GM12878 (cell line): ENCODE results near the gene PPP1CC. TPM values are rescaled to one million over a fixed set of nuclear protein-coding genes. Genes with fewer than 3 reads are reported as not detected.

Experiments used
- FOS ChIP-seq: IDR thresholded peaks from 3 replicates; pipeline ENCODE4 v1.6.1; 2011; ENCODE audit warnings: borderline replicate concordance; ENCODE audit not compliant: insufficient read length; ENCODE audit errors: extremely low read depth
- JUND ChIP-seq: IDR thresholded peaks from 2 replicates; pipeline ENCODE4 v1.6.1; 2012; ENCODE audit warnings: low read depth, mild to moderate bottlenecking, low read length, improper control_type of control experiment, moderate library complexity
- KDM1A ChIP-seq: fragments of 200-600 bp; sonication (generic); IDR thresholded peaks from 2 replicates; pipeline ENCODE4 v1.6.1; 2016; ENCODE audit warnings: borderline replicate concordance
- MEF2B ChIP-seq: fragments of 450-650 bp; IDR thresholded peaks from 2 replicates; pipeline ENCODE4 v1.6.1; 2018; ENCODE audit warnings: mild to moderate bottlenecking, moderate library complexity; ENCODE audit not compliant: partially characterized antibody, poor library complexity, severe bottlenecking
- MTA3 ChIP-seq: IDR thresholded peaks from 2 replicates; pipeline ENCODE4 v1.6.1; 2012; ENCODE audit warnings: low read length, inconsistent platforms, borderline replicate concordance
- PML ChIP-seq: IDR thresholded peaks from 2 replicates; pipeline ENCODE4 v1.6.1; 2012; ENCODE audit warnings: low read length, inconsistent platforms
- RB1 ChIP-seq: fragments of 450-650 bp; formaldehyde crosslinking; IDR thresholded peaks from 2 replicates; pipeline ENCODE4 v1.6.1; 2017; ENCODE audit warnings: mild to moderate bottlenecking, borderline replicate concordance
- SMAD1 ChIP-seq: fragments of 450-650 bp; IDR thresholded peaks from 2 replicates; pipeline ENCODE4 v1.6.1; 2018; ENCODE audit warnings: mild to moderate bottlenecking, low read depth; ENCODE audit not compliant: partially characterized antibody
- SMC3 ChIP-seq: IDR thresholded peaks from 2 replicates; pipeline ENCODE4 v1.6.1; 2011; ENCODE audit warnings: low read length, improper control_type of control experiment, borderline replicate concordance
- SREBF2 ChIP-seq: IDR thresholded peaks from 2 replicates; pipeline ENCODE4 v1.6.1; 2012; ENCODE audit warnings: mild to moderate bottlenecking, low read length
- STAT3 ChIP-seq: IDR thresholded peaks from 2 replicates; pipeline ENCODE4 v1.6.1; 2011; ENCODE audit warnings: low read depth, low read length, improper control_type of control experiment
- SUZ12 ChIP-seq: fragments of 200-600 bp; sonication (generic); IDR thresholded peaks from one replicate; pipeline ENCODE4 v1.6.1; 2018; ENCODE audit warnings: antibody characterized with exemption, mild to moderate bottlenecking; ENCODE audit not compliant: unreplicated experiment
- TCF3 ChIP-seq: IDR thresholded peaks from 2 replicates; pipeline ENCODE4 v1.6.1; 2012; ENCODE audit warnings: low read depth, mild to moderate bottlenecking, low read length, borderline replicate concordance; ENCODE audit not compliant: insufficient read depth
- polyA plus RNA-seq, 11 experiments: library from polyadenylated mRNA; depleted of rRNA in 4 of 11; unstranded in 6 of 11; stranded (reverse) in 5 of 11; fragments of >200 nt; fragmentation: Nextera tagmentation in 4 of 11; fragmentation: Illumina TruSeq in 1 of 11; extraction: Ambion mirVana in 4 of 11; extraction: Trizol in 1 of 11; gene quantifications; 1 replicate in 1 of 11; 2 replicates in 10 of 11; pipeline versions ENCODE4 v1.2.1 to v1.2.3, GENCODE V29; 2011 to 2016; ENCODE audit warnings: inconsistent platforms in 2 of 11, missing spikeins in 2 of 11, low read depth in 1 of 11
- total RNA-seq, 4 experiments: library from RNA; depleted of rRNA in 3 of 4; stranded (reverse); fragments of >200 nt in 3 of 4; fragmentation: Illumina TruSeq in 1 of 4; extraction: Trizol in 1 of 4; gene quantifications; 2 replicates each; pipeline versions ENCODE4 v1.2.1 to v1.2.3, GENCODE V29; 2013 to 2021
- TF ChIP-seq, protein P1 (sequence below), 3 experiments: IDR thresholded peaks in 2 of 3; conservative IDR thresholded peaks in 1 of 3; 2 replicates each; pipeline ENCODE4 v1.5.1; 2011; ENCODE audit warnings: low read depth in 3 of 3, low read length in 3 of 3, mild to moderate bottlenecking in 3 of 3, control low read depth in 2 of 3, moderate library complexity in 2 of 3, inconsistent platforms in 1 of 3, mixed read lengths in 1 of 3; ENCODE audit not compliant: control insufficient read depth in 2 of 3, insufficient read depth in 1 of 3; ENCODE audit errors: extremely low read depth in 1 of 3
- TF ChIP-seq, protein P2 (sequence below): fragments of 450-650 bp; conservative IDR thresholded peaks from 2 replicates; pipeline ENCODE4 v1.6.1; 2017; ENCODE audit warnings: mild to moderate bottlenecking, moderate library complexity
- TF ChIP-seq, protein P3 (sequence below): IDR thresholded peaks from 2 replicates; pipeline ENCODE4 v1.6.1; 2012; ENCODE audit warnings: low read depth, low read length, improper control_type of control experiment
- TF ChIP-seq, protein P4 (sequence below): IDR thresholded peaks from 2 replicates; pipeline ENCODE4 v1.6.1; 2011; ENCODE audit warnings: borderline replicate concordance, low read depth, mild to moderate bottlenecking, moderate library complexity, low read length; ENCODE audit not compliant: insufficient read depth, poor library complexity, severe bottlenecking
- TF ChIP-seq, protein P5 (sequence below): fragments of 150-350 bp; IDR thresholded peaks from 2 replicates; pipeline ENCODE4 v1.6.1; 2014; ENCODE audit warnings: mild to moderate bottlenecking, low read depth, low read length

The PPP1CC gene
- total and polyA plus RNA-seq, 10 of the 15 experiments (the other 5 are each of a cell fraction or from before 2014, with no cell fraction given) = 64.4 to 279 (median 157) TPM

DNA sequence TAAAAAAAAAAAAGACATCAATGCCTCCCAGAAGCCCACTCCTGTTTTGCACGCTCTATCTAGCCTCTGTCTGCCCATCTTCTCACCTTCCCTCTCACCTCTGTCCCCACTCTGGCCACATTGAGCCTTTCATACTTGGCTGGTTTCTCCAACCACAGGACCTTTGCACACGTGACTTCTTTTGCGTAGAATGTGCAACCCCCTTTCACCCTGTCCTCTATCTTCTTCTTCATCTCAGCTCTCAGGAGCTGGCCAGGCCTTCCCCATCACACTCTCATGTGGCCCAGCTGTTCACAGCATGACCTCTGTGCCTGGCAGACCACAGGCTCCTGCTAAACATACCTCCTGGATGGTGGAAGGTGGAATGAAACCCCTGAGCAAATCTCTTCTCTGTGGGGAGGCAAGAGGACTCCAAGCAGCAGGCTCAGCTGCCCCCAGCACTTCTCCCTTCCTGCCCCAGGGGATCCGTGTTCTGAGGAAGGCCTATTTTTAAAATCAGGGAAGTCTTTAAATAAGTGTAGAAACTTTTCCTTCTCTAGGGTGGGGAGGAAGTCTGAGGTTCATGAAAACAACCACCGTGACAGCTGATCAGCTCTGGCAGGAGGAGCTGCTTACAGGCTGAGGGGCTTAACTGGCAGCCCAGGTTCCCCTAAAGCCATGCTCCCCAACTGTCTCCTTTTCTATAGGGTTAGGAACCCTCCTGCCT, 65.3 kb downstream of the PPP1CC start (continued):
- TF ChIP-seq, protein P1, sequence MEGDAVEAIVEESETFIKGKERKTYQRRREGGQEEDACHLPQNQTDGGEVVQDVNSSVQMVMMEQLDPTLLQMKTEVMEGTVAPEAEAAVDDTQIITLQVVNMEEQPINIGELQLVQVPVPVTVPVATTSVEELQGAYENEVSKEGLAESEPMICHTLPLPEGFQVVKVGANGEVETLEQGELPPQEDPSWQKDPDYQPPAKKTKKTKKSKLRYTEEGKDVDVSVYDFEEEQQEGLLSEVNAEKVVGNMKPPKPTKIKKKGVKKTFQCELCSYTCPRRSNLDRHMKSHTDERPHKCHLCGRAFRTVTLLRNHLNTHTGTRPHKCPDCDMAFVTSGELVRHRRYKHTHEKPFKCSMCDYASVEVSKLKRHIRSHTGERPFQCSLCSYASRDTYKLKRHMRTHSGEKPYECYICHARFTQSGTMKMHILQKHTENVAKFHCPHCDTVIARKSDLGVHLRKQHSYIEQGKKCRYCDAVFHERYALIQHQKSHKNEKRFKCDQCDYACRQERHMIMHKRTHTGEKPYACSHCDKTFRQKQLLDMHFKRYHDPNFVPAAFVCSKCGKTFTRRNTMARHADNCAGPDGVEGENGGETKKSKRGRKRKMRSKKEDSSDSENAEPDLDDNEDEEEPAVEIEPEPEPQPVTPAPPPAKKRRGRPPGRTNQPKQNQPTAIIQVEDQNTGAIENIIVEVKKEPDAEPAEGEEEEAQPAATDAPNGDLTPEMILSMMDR (IDR thresholded peaks at IDR 0.05 in 2 of 3, conservative IDR thresholded peaks at IDR 0.05 in 1 of 3; ENCODE audit: control insufficient read depth in 2 of 3, extremely low read depth in 1 of 3, insufficient read depth in 1 of 3, low read depth in 3 of 3, low read length in 3 of 3) = no peak
- TF ChIP-seq SREBF2 (no peak), MEF2B (peak; percentile 76), SMAD1 (no peak), PML (peak; percentile 26), SUZ12 (no peak), JUND (0 out of 2 replicates have a peak, but pooled peaks have one; percentile 12), MTA3 (peak; percentile 43; the same call in 1 of the 2 replicates), RB1 (0 out of 2 replicates have a peak, but pooled peaks have one; percentile 15), SMC3 (peak; percentile 23; the same call in 1 of the 2 replicates), STAT3 (no peak), KDM1A (no peak), FOS (no peak), TCF3 (peak; percentile 18; the same call in 1 of the 2 replicates)
- TF ChIP-seq, protein P2, sequence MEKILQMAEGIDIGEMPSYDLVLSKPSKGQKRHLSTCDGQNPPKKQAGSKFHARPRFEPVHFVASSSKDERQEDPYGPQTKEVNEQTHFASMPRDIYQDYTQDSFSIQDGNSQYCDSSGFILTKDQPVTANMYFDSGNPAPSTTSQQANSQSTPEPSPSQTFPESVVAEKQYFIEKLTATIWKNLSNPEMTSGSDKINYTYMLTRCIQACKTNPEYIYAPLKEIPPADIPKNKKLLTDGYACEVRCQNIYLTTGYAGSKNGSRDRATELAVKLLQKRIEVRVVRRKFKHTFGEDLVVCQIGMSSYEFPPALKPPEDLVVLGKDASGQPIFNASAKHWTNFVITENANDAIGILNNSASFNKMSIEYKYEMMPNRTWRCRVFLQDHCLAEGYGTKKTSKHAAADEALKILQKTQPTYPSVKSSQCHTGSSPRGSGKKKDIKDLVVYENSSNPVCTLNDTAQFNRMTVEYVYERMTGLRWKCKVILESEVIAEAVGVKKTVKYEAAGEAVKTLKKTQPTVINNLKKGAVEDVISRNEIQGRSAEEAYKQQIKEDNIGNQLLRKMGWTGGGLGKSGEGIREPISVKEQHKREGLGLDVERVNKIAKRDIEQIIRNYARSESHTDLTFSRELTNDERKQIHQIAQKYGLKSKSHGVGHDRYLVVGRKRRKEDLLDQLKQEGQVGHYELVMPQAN = peak; percentile 18; the same call in 1 of the 2 replicates
- TF ChIP-seq, protein P3, sequence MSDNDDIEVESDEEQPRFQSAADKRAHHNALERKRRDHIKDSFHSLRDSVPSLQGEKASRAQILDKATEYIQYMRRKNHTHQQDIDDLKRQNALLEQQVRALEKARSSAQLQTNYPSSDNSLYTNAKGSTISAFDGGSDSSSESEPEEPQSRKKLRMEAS = peak; percentile 42; the same call in 1 of the 2 replicates
- TF ChIP-seq, protein P4, sequence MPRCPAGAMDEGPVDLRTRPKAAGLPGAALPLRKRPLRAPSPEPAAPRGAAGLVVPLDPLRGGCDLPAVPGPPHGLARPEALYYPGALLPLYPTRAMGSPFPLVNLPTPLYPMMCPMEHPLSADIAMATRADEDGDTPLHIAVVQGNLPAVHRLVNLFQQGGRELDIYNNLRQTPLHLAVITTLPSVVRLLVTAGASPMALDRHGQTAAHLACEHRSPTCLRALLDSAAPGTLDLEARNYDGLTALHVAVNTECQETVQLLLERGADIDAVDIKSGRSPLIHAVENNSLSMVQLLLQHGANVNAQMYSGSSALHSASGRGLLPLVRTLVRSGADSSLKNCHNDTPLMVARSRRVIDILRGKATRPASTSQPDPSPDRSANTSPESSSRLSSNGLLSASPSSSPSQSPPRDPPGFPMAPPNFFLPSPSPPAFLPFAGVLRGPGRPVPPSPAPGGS = peak; percentile 22
- TF ChIP-seq, protein P5, sequence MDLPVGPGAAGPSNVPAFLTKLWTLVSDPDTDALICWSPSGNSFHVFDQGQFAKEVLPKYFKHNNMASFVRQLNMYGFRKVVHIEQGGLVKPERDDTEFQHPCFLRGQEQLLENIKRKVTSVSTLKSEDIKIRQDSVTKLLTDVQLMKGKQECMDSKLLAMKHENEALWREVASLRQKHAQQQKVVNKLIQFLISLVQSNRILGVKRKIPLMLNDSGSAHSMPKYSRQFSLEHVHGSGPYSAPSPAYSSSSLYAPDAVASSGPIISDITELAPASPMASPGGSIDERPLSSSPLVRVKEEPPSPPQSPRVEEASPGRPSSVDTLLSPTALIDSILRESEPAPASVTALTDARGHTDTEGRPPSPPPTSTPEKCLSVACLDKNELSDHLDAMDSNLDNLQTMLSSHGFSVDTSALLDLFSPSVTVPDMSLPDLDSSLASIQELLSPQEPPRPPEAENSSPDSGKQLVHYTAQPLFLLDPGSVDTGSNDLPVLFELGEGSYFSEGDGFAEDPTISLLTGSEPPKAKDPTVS = no peak
